GM12864 (cell line): Measurements from ENCODE around the gene NDUFC2.
"Not testable (repeated sequence)": the region's sequence is repeated elsewhere in the genome, so short reads cannot be mapped to it uniquely, and the experiment has no call there.

ENCODE experiments used
- DNase-seq: peaks from one replicate; pipeline ENCODE4 v3.0.0-alpha.2; 2011; ENCODE audit warnings: low read depth
- H3K4me3 ChIP-seq: 2 replicates; pipeline ENCODE4 v1.5.1; 2011; ENCODE audit warnings: mild to moderate bottlenecking, low read depth, low read length, control low read depth
- CTCF ChIP-seq: IDR thresholded peaks from 2 replicates; pipeline ENCODE4 v1.5.1; 2011; ENCODE audit warnings: low read depth, mild to moderate bottlenecking, moderate library complexity, low read length, control low read depth, inconsistent platforms; ENCODE audit errors: missing control alignments

NDUFC2 gene

GRCh38 chr11:78085972-78086371, 6.3 kb upstream of the NDUFC2 start:
- H3K4me3 ChIP-seq = no peak overlapping the region
- TF ChIP-seq CTCF = no peak
- DNase-seq = no peak

GRCh38 chr11:78084506-78084905, 4.8 kb upstream of the NDUFC2 start:
- not testable (repeated sequence) for DNase-seq, H3K4me3 ChIP-seq

- H3K4me3 ChIP-seq = no peak overlapping the region
- no peak for TF ChIP-seq CTCF
- no peak for DNase-seq
These were observed 3.4 kb upstream of the NDUFC2 start for GRCh38 chr11:78083021-78083420.

- no peak for DNase-seq
- no peak overlapping the region for H3K4me3 ChIP-seq
- no peak for TF ChIP-seq CTCF
These were observed 2.5 kb upstream of the NDUFC2 start for GRCh38 chr11:78082146-78082545.

- no peak for DNase-seq
- no peak overlapping the region for H3K4me3 ChIP-seq
- TF ChIP-seq CTCF = no peak
These were observed 1.9 kb upstream of the NDUFC2 start for GRCh38 chr11:78081583-78081982.

- DNase-seq = no peak
- no peak overlapping the region for H3K4me3 ChIP-seq
- TF ChIP-seq CTCF = no peak
These were observed 1.3 kb upstream of the NDUFC2 start for GRCh38 chr11:78080818-78081495.

- no peak for DNase-seq
- no peak for TF ChIP-seq CTCF
- H3K4me3 ChIP-seq = peak overlapping the region; percentile 97
These were observed 589 bp upstream of the NDUFC2 start for GRCh38 chr11:78080084-78080817.
